ENCODE results near the gene LNP1. TPM values are rescaled to one million over a fixed set of nuclear protein-coding genes. Genes with fewer than 3 reads are reported as not detected.

The LNP1 gene
- total RNA-seq, 1 experiment from 2014 or later: 1.8 TPM

- CTCF ChIA-PET: interaction anchor here (0.6 kb wide), 1 partner anchor 39 kb away, joined by 4 read pairs; no protein-coding TSS in a partner anchor
- BruUV-seq (replicated peaks): no TSS peak
- DNase-seq (ENCODE audit: low read depth, low spot score): no peak
- H3K27ac ChIP-seq (ENCODE audit: low read length): no peak overlapping the region
- H3K27me3 ChIP-seq (ENCODE audit: control insufficient read depth, insufficient read depth, low read length): peaks cover 6% of the 10 kb centered on the region; the same call in 1 of the 2 replicates
- H3K4me1 ChIP-seq (ENCODE audit: control insufficient read depth, insufficient read depth, low read length): no peaks in the 10 kb centered on the region
- POLR2A ChIA-PET: no interaction called here
- no peaks in the 10 kb centered on the region for H3K9me3 ChIP-seq (ENCODE audit: control insufficient read depth, insufficient read depth, low read depth, low read length)
- intact Hi-C loops (cut with micrococcal nuclease; ENCODE audit: unreplicated experiment): no loop called here
- in situ Hi-C loops (cut with HindIII; ENCODE audit: low pct_unique_long_range_greater_than_20kb, low sequenced_read_pairs): no loop called here
- ATAC-seq: no peak
- TF ChIP-seq REST (IDR thresholded peaks at IDR 0.05; ENCODE audit: insufficient read depth in 1 of 2, low read depth in 2 of 2, low read length in 1 of 2) (no peak), SIN3A (IDR thresholded peaks at IDR 0.05; ENCODE audit: borderline replicate concordance, insufficient read depth, low read depth, low read length) (no peak), POLR2AphosphoS5 (IDR thresholded peaks at IDR 0.05; ENCODE audit: low read depth, low read length) (no peak), CTCF (IDR thresholded peaks at IDR 0.05) (no peak), TCF7L2 (IDR thresholded peaks at IDR 0.05; ENCODE audit: low read depth, low read length) (no peak)
- no peaks in the 10 kb centered on the region for H3K36me3 ChIP-seq (ENCODE audit: control insufficient read depth, insufficient read depth, low read length)
- no peak overlapping the region for H3K4me3 ChIP-seq (ENCODE audit: low read depth in 2 of 2, low read length in 2 of 2)
Observed at GRCh38 chr3:100423611-100424010, 22.3 kb downstream of the LNP1 start.

- H3K4me1 ChIP-seq (ENCODE audit: control insufficient read depth, insufficient read depth, low read length): no peaks in the 10 kb centered on the region
- H3K4me3 ChIP-seq (ENCODE audit: low read depth in 2 of 2, low read length in 2 of 2): no peak overlapping the region
- DNase-seq (ENCODE audit: low read depth, low spot score) (no peak), ATAC-seq (no peak)
- in situ Hi-C loops (cut with HindIII; ENCODE audit: low pct_unique_long_range_greater_than_20kb, low sequenced_read_pairs) (no loop called here), intact Hi-C loops (cut with micrococcal nuclease; ENCODE audit: unreplicated experiment) (no loop called here)
- H3K36me3 ChIP-seq (ENCODE audit: control insufficient read depth, insufficient read depth, low read length): no peaks in the 10 kb centered on the region
- ChIA-PET CTCF (no interaction called here), POLR2A (no interaction called here)
- H3K27ac ChIP-seq (ENCODE audit: low read length): no peak overlapping the region
- H3K9me3 ChIP-seq (ENCODE audit: control insufficient read depth, insufficient read depth, low read depth, low read length): no peaks in the 10 kb centered on the region
- TF ChIP-seq SIN3A (IDR thresholded peaks at IDR 0.05; ENCODE audit: borderline replicate concordance, insufficient read depth, low read depth, low read length) (no peak), POLR2AphosphoS5 (IDR thresholded peaks at IDR 0.05; ENCODE audit: low read depth, low read length) (no peak), TCF7L2 (IDR thresholded peaks at IDR 0.05; ENCODE audit: low read depth, low read length) (no peak)
- no TSS peak for BruUV-seq (replicated peaks)
- H3K27me3 ChIP-seq (ENCODE audit: control insufficient read depth, insufficient read depth, low read length): peaks cover 6% of the 10 kb centered on the region; the same call in 1 of the 2 replicates
Observed at GRCh38 chr3:100424261-100424660, 22.9 kb downstream of the LNP1 start.

- intact Hi-C loops (cut with micrococcal nuclease; ENCODE audit: unreplicated experiment): no loop called here
- ATAC-seq (no peak), DNase-seq (ENCODE audit: low read depth, low spot score) (no peak)
- Histone ChIP-seq H3K27ac (ENCODE audit: low read length) (no peak overlapping the region), H3K4me1 (ENCODE audit: control insufficient read depth, insufficient read depth, low read length) (no peaks in the 10 kb centered on the region), H3K9me3 (ENCODE audit: control insufficient read depth, insufficient read depth, low read depth, low read length) (no peaks in the 10 kb centered on the region), H3K36me3 (ENCODE audit: control insufficient read depth, insufficient read depth, low read length) (no peaks in the 10 kb centered on the region), H3K27me3 (ENCODE audit: control insufficient read depth, insufficient read depth, low read length) (peaks cover 8% of the 10 kb centered on the region), H3K4me3 (ENCODE audit: low read depth in 2 of 2, low read length in 2 of 2) (no peak overlapping the region)
- CTCF ChIA-PET: interaction anchor here (0.6 kb wide), 1 partner anchor 37 kb away, joined by 4 read pairs; no protein-coding TSS in a partner anchor
- POLR2A ChIA-PET: no interaction called here
- TF ChIP-seq TCF7L2 (IDR thresholded peaks at IDR 0.05; ENCODE audit: low read depth, low read length): no peak
- TF ChIP-seq REST (IDR thresholded peaks at IDR 0.05; ENCODE audit: insufficient read depth in 1 of 2, low read depth in 2 of 2, low read length in 1 of 2): no peak
- no peak for TF ChIP-seq SIN3A (IDR thresholded peaks at IDR 0.05; ENCODE audit: borderline replicate concordance, insufficient read depth, low read depth, low read length)
- no peak for TF ChIP-seq CTCF (IDR thresholded peaks at IDR 0.05)
- TF ChIP-seq POLR2AphosphoS5 (IDR thresholded peaks at IDR 0.05; ENCODE audit: low read depth, low read length): no peak
- no TSS peak for BruUV-seq (replicated peaks)
- in situ Hi-C loops (cut with HindIII; ENCODE audit: low pct_unique_long_range_greater_than_20kb, low sequenced_read_pairs): no loop called here
Observed at GRCh38 chr3:100425316-100425715, 24.0 kb downstream of the LNP1 start.
